Measurements from ENCODE around the gene F5.

GRCh38 chr1:169479363-169480066, 106.8 kb downstream of the F5 start:
- TF ChIP-seq CTCF (conservative IDR thresholded peaks at IDR 0.05; ENCODE audit: low read depth, low read length) (no peak), EZH2 (IDR thresholded peaks at IDR 0.05; ENCODE audit: borderline replicate concordance, low read depth, low read length, poor library complexity, severe bottlenecking) (no peak)

Measured in A673 (cell line).